Neural cell (in vitro differentiated cells): ENCODE data around the gene FGD6. TPM values are rescaled to one million over a fixed set of nuclear protein-coding genes. Genes with fewer than 3 reads are reported as not detected.

Source experiments
- H2AFZ ChIP-seq: fragments of 200-600, 300-800 bp; sonication (generic), shearing (Covaris generic); 2 replicates; pipeline ENCODE4 v1.6.0; 2014; ENCODE audit warnings: low read depth, mild to moderate bottlenecking, antibody characterized with exemption, low read length, moderate library complexity
- H3F3A ChIP-seq: fragments of 200-600 bp; shearing (Covaris generic); 2 replicates; pipeline ENCODE4 v1.6.1; 2016; ENCODE audit warnings: mild to moderate bottlenecking, moderate library complexity, mixed read lengths, antibody characterized with exemption, low read length; ENCODE audit not compliant: insufficient read depth, poor library complexity, severe bottlenecking
- H3K27ac ChIP-seq: fragments of 200-600, 300-800 bp; sonication (generic), shearing (Covaris generic); 2 replicates; pipeline ENCODE4 v1.5.1; 2014; ENCODE audit warnings: mild to moderate bottlenecking, low read length, moderate library complexity
- H3K27me3 ChIP-seq: fragments of 300-800, 200-600 bp; sonication (generic), shearing (Covaris generic); 2 replicates; pipeline ENCODE4 v1.6.0; 2014; ENCODE audit warnings: mild to moderate bottlenecking, low read depth, low read length, moderate library complexity; ENCODE audit not compliant: insufficient read depth
- H3K36me3 ChIP-seq: fragments of 300-800, 200-600 bp; sonication (generic), shearing (Covaris generic); 2 replicates; pipeline ENCODE4 v1.5.1; 2014; ENCODE audit warnings: mild to moderate bottlenecking, antibody characterized with exemption, low read length, moderate library complexity; ENCODE audit not compliant: insufficient read depth
- H3K4me2 ChIP-seq: fragments of 300-800, 200-600 bp; sonication (generic), shearing (Covaris generic); 2 replicates; pipeline ENCODE4 v1.6.0; 2014; ENCODE audit warnings: mild to moderate bottlenecking, low read length
- H3K4me3 ChIP-seq: fragments of 300-800, 200-600 bp; sonication (generic), shearing (Covaris generic); 2 replicates; pipeline ENCODE4 v1.5.1; 2014; ENCODE audit warnings: mild to moderate bottlenecking, low read length, moderate library complexity
- H3K79me2 ChIP-seq: fragments of 200-600 bp; shearing (Covaris generic); replicated peaks from 2 replicates; pipeline ENCODE4 v1.6.0; 2014; ENCODE audit warnings: mild to moderate bottlenecking, low read length, moderate library complexity; ENCODE audit not compliant: insufficient read depth
- H3K9ac ChIP-seq: fragments of 300-800, 200-600 bp; sonication (generic), shearing (Covaris generic); 2 replicates; pipeline ENCODE4 v1.6.1; 2016; ENCODE audit warnings: mild to moderate bottlenecking, low read length, mixed read lengths
- H3K9me2 ChIP-seq: fragments of 200-600 bp; shearing (Covaris generic); 2 replicates; pipeline ENCODE4 v1.6.1; 2016; ENCODE audit warnings: mild to moderate bottlenecking, low read length, mixed read lengths; ENCODE audit not compliant: insufficient read depth
- H3K9me3 ChIP-seq: fragments of 200-600, 300-800 bp; sonication (generic), shearing (Covaris generic); 2 replicates; pipeline ENCODE4 v1.6.1; 2016; ENCODE audit warnings: mild to moderate bottlenecking, mixed run types, low read length, moderate library complexity, mixed read lengths
- H4K20me1 ChIP-seq: fragments of 200-600 bp; shearing (Covaris generic); 2 replicates; pipeline ENCODE4 v1.6.1; 2016; ENCODE audit warnings: mild to moderate bottlenecking, mixed run types; ENCODE audit not compliant: insufficient read depth
- CTCF ChIP-seq: fragments of 450-650 bp; IDR thresholded peaks from 2 replicates; pipeline ENCODE4 v1.5.1; 2014; ENCODE audit warnings: antibody characterized with exemption, mild to moderate bottlenecking, moderate library complexity; ENCODE audit not compliant: poor library complexity, severe bottlenecking
- EP300 ChIP-seq: fragments of 450-650 bp; conservative IDR thresholded peaks from 2 replicates; pipeline ENCODE4 v1.6.1; 2014; ENCODE audit warnings: antibody characterized with exemption, mild to moderate bottlenecking, moderate library complexity; ENCODE audit not compliant: poor library complexity, severe bottlenecking
- EZH2 ChIP-seq: fragments of 200-600, 300-800 bp; shearing (Covaris generic), sonication (generic); IDR thresholded peaks from 2 replicates; pipeline ENCODE4 v1.6.1; 2014; ENCODE audit warnings: antibody characterized with exemption, low read length, borderline replicate concordance, mild to moderate bottlenecking; ENCODE audit not compliant: insufficient read depth, poor library complexity, severe bottlenecking
- MXI1 ChIP-seq: fragments of 450-650 bp; conservative IDR thresholded peaks from 2 replicates; pipeline ENCODE4 v1.6.1; 2014; ENCODE audit warnings: antibody characterized with exemption, mild to moderate bottlenecking; ENCODE audit not compliant: poor library complexity, severe bottlenecking
- POLR2AphosphoS5 ChIP-seq: IDR thresholded peaks from 2 replicates; pipeline ENCODE4 v1.6.1; 2012
- RAD21 ChIP-seq: fragments of 450-650 bp; conservative IDR thresholded peaks from 2 replicates; pipeline ENCODE4 v1.6.1; 2014; ENCODE audit warnings: antibody characterized with exemption, mild to moderate bottlenecking, moderate library complexity
- REST ChIP-seq: IDR thresholded peaks from 2 replicates; pipeline ENCODE4 v1.6.1; 2012; ENCODE audit warnings: borderline replicate concordance
- SMC3 ChIP-seq: fragments of 450-650 bp; conservative IDR thresholded peaks from 2 replicates; pipeline ENCODE4 v1.6.1; 2014; ENCODE audit warnings: antibody characterized with exemption, mild to moderate bottlenecking, moderate library complexity; ENCODE audit not compliant: poor library complexity
- TAF1 ChIP-seq: IDR thresholded peaks from 2 replicates; pipeline ENCODE4 v1.6.1; 2012; ENCODE audit warnings: low read depth
- polyA plus RNA-seq: library from polyadenylated mRNA; depleted of rRNA; stranded (reverse); fragments of >200 nt; gene quantifications from 2 replicates; pipeline ENCODE4 v1.2.3, GENCODE V29; 2014

FGD6 gene
- polyA plus RNA-seq, 1 donor from 2014 or later: 4.6 TPM

- Histone ChIP-seq H3K27ac (no peak overlapping the region), H3K4me2 (no peak overlapping the region), H3F3A (no peaks in the 10 kb centered on the region), H3K9ac (no peak overlapping the region), H3K9me2 (no peaks in the 10 kb centered on the region), H2AFZ (no peak overlapping the region), H4K20me1 (no peaks in the 10 kb centered on the region), H3K9me3 (no peaks in the 10 kb centered on the region), H3K36me3 (no peaks in the 10 kb centered on the region), H3K79me2 (peaks cover 25% of the 10 kb centered on the region), H3K27me3 (no peaks in the 10 kb centered on the region), H3K4me3 (no peak overlapping the region)
- TF ChIP-seq EP300 (no peak), REST (no peak), POLR2AphosphoS5 (no peak), RAD21 (no peak), TAF1 (no peak), CTCF (no peak), SMC3 (no peak), EZH2 (no peak), MXI1 (no peak)
Measured at GRCh38 chr12:95074766-95075165, 142.5 kb downstream of the FGD6 start.

- no peaks in the 10 kb centered on the region for H3K36me3 ChIP-seq
- H2AFZ ChIP-seq: peak overlapping the region; percentile 76
- no peak for TF ChIP-seq REST
- no peak for TF ChIP-seq EP300
- no peak for TF ChIP-seq POLR2AphosphoS5
- TF ChIP-seq MXI1: peak; percentile 74
- TF ChIP-seq CTCF: peak; percentile 94
- TF ChIP-seq SMC3: peak; percentile 70
- no peak for TF ChIP-seq TAF1
- TF ChIP-seq EZH2: no peak
- H3K9me3 ChIP-seq: no peaks in the 10 kb centered on the region
- H3K4me2 ChIP-seq: no peak overlapping the region
- no peaks in the 10 kb centered on the region for H3K9me2 ChIP-seq
- no peaks in the 10 kb centered on the region for H3F3A ChIP-seq
- no peaks in the 10 kb centered on the region for H4K20me1 ChIP-seq
- H3K27me3 ChIP-seq: no peaks in the 10 kb centered on the region
- H3K9ac ChIP-seq: no peak overlapping the region
- H3K79me2 ChIP-seq: peaks cover 32% of the 10 kb centered on the region
- H3K4me3 ChIP-seq: peak overlapping the region; percentile 85
- H3K27ac ChIP-seq: no peak overlapping the region
Measured at GRCh38 chr12:95073698-95074520, 143.4 kb downstream of the FGD6 start.
